GM11168 (cell line): ENCODE measurements around the gene ZNF106.

Experiments
- in situ Hi-C: fragments of 300-500 bp; cut with MboI; formaldehyde crosslinking; loops from one replicate; pipeline ENCODE4 v1.12.0; 2022; ENCODE audit warnings: low sequenced_read_pairs; ENCODE audit not compliant: unreplicated experiment

The ZNF106 gene

DNA sequence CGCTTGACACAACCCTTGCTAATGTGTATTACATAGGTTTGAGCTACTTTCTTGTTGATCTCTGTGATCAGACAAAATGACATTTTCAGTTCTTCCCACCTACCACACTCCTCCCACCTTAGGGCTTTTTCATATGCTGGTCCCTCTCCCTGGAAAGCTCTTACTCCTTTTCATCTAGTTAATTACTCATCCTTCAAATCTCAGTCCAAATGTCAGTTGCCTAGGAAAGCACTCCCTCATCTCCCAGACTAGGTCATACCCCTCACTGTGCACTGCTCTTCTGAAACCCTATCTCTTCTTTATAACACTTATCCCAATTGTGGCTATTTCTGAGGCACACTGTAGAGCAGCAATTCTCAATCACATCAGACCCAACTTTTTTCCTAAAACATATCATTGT, 7.3 kb downstream of the ZNF106 start:
- in situ Hi-C loops, result no loop called here

DNA sequence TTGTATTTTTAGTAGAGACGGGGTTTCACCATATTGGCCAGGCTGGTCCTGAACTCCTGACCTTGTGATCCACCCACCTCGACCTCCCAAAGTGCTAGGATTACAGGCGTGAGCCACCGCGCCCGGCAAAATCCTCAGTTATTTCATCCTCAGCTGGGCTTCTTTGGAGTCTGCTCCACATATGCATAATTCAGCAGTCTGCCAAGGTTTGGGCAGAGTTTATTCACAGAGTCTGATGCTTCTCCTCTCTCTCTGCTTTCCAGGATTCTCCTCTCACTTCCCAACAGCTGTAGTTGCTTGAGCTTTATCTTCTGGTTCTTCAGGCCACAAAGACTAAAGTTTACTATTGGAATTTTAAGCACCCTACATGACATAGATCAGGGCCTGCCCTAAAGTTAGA, 8.2 kb downstream of the ZNF106 start:
- in situ Hi-C loops, result no loop called here

DNA sequence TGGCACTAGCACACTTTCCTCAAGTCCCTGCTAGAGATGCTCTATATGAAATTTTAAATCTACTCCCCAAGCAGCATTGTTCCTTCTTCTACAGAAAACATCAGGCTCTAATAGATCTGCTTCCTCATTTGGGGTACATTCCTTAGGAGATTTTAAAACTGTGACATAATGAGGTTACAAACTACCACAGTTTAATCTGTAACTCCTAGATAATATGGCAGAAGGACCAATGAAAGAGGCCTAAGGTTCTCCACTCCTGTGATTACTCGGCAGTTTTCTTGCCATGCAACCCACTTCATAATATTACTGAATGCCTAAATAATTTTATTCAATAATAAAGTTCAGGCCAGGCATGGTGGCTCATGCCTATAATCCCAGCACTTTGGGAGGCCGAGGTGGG, 16.1 kb downstream of the ZNF106 start:
- in situ Hi-C loops, result no loop called here

DNA sequence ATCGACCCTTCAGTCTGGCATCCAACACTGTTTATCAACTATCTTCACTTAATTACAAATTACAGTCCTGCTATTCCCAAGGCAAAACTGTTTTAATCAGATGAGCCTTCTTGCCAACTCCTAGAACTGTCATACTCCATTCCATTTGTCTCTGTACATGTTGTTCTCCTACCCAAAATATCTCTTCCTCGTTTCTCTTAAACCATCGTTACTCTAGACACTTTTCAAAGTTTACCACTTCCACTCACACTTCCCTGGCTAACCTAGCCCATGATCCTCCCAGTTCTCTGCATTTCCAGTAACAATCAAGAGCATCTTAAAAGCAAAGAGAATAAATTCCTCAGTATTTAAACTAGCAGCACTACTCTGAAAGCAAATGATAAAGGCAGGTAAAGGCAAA, 19.9 kb downstream of the ZNF106 start:
- in situ Hi-C loops, result no loop called here

DNA sequence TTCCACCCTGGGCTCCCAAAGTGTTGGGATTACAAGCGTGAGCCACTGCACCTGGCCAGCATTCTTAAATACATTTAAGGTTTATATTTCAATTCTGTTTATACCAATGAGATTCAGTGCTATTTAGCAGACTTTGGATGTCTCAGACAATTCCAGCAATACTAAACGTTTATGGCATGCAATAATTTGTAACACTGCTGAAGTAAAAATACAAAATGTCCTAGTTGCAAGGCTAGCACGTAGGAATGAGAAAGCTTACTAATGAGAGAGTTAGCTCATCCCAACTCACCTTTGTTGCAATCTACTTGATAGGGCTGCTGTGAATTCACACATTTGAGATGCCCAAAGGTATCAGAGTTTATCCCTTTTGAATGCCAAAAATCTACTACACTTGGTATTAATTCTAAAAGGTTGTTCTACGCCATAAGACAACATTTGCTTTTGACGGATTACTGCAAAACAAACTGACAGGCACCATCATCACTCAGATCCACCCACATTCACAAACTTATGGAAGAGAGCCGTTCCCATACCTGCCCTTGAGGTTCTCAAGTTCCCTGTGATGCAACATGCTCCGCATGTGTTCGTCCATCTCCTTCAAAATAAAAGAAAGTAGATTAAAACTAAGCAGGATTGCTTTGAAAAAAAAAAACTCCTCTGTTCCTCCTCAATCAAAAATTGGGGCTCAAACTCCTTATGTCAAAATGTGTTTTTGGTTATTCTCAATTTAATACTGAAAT, 25.3 kb downstream of the ZNF106 start:
- in situ Hi-C loops, result no loop called here

DNA sequence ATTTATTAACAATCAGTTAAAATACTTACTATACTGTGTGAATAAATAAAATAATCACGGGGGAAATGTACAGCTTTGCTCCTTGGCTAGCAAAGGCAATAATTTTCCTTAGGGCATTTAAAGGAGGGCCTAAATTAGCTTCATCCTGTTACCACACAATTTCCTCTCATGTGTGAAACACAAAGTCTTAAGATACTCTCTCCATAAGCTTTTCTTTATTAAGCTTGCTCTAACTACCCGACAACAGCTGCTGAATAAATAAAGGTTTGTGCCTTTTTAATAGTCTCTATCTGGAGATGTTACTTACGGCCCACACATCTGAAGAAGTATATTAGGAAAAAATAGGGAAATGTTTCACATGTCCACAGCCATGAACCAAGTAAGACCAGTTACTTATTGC, 29.7 kb downstream of the ZNF106 start:
- in situ Hi-C loops, result no loop called here

DNA sequence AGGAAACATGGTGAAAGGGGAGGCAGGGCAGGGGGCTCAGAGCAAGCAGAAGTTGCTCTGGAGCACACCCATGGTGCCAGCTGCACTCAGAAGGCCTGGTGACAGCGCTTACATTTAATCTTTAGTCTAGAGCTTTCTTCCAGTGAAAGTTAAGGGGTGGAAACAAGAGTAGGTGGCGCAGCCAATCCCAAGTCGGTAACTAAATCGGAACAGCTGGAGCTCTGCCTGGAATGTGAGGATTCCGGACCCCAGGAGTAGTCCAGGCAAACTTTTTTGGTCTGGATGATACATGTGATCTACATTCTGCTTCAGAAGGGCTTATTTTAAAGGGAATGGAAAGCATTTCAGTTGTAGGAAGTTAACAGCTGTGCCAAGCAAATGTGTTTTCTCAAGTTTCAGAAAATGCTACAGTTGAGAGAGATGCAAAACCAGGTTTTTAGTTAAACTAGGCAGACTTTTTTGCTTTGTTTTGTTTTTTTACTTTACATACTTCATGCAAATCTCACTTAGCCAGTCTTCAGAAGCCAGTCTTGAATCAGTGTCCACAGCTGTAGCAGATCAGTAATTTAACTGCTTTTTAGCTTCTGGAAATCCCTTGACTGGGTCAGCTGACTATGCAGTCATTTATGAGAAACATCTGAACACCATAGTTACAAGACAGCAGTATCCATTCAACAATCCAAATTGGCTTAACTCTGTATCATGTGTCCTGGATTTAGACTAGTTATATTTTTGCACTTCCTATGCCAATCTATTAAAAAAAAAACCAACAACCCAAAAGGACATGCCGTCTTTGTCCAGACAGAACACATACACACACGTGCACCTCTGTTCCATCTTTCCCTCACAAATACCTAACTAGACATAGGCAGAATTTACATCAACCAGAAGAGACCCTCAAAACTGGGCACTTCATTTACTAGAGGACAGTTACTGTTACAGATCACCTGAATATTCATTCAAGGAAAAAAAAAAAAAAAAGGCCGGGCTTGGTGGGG, 33.2 kb downstream of the ZNF106 start:
- in situ Hi-C loops, result no loop called here

DNA sequence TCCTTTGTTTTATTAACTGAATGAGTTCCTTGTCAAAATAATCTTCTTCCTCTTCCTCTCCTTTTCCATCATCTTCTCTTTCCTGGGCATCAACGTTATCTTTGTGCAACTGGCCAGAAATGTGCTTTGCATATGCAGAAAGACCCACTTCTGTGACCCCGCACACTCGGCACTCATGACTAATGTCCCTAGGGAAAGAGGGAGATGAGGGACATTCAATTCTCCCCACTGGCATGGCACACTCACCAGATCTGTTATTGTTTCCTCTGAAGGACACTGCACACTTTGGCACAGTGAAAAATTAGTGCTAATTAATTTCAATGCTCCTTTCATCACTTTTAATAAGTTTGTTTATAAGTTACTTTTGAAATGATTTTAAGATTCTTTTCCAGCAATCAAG, 34.0 kb downstream of the ZNF106 start:
- in situ Hi-C loops, result no loop called here

DNA sequence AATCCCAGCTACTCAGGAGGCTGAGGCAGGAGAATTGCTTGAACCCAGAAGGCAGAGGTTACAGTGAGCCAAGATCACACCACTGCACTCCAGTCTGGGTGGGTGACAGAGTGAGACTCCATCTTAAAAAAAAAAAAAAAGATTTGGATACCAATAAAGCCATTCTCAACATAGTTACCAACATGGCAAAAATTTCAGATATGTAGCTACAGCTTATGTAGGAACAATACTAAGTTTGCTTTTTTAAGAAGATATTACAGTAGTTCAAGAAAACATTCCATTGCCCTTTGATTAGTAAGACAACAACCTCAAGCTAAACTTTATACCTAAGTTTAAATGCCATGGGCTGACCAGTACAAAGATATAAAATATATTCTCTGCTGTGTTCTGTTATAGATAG, 34.4 kb downstream of the ZNF106 start:
- in situ Hi-C loops, result no loop called here

DNA sequence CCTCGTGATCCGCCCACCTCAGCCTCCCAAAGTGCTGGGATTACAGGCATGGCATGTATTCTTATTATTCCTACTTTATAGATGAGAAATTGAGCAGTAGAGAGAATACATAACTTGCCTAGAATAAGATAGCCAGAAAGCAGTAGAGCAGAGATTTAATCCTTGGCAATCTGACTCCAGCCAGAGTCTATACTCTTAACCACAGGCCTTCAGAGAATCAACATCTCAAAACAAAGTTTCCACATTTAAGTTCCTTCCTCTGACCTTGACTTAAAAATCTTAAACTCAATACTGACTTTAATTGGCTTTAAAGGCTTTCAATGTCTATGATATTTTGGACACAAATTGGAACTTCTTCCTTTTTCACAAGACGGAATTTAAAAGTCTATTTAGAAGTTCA, 37.1 kb downstream of the ZNF106 start:
- in situ Hi-C loops, result no loop called here

DNA sequence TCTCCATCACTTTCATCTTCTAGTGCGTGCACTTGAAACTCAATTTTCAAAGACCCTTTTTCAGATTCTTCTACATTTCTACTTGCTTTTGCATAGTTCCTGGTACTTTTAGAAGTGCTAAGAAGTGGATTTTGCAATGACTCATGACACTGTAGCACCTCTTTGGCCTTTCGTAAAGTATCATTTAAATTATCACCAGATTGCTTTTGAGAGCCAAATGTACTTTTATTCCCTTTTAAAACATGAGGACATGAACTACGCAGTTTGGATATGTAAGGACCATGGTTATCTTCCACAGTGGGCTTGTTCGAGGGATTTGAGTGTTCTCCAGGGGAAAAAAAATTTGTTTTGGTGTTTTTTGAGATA, 40.5 kb downstream of the ZNF106 start:
- in situ Hi-C loops, result no loop called here

DNA sequence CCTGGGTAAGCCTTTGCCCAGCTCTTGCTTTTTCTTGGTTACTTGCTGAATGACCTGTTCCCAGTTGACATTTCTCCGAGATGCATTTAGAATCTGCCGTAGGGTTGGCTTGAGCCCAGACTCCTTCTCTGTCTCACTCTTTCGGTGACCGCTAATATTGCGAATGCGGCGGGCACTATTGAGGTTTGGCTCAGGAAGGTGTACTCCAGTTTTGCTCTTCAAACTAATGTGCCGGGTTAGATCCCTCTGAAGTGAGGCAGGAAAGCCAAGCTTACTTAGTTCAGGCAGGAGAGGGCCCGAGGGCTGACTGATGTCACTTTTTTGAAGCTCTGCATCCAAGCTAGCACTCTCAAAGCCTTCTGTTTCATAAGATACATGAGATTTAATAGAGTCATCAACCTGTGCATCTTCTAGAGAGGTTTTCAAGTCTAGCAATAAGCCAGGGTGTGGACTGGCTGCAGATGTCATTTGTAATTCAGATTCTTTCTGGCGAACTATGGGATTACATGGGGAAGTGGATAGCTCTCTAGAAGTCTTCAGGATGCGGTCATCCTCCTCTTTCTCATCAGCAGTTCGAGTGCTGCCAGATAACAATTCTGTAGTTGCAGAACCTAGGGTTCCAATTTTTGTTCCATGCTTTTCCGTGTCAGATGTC, 41.0 kb downstream of the ZNF106 start:
- in situ Hi-C loops, result no loop called here

DNA sequence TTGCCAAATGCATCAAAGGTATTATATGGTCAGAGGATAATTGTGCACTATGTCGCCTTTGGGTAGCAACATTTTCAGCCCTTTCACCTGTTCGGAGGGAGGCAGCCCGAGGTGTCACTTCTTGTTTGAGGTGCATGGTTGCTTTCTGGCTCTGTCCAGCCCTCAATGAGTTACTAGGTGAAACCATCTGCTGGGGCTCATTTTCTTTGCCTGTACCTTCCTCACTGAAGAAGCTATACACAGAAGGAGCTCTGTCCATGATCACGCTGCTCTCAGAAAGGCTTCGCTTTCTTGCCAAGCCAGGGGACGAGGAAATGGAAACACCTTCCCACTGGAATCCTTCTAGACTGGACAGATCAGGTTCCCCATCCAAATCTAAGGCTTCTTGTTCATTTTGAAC, 42.7 kb downstream of the ZNF106 start:
- in situ Hi-C loops, result no loop called here

DNA sequence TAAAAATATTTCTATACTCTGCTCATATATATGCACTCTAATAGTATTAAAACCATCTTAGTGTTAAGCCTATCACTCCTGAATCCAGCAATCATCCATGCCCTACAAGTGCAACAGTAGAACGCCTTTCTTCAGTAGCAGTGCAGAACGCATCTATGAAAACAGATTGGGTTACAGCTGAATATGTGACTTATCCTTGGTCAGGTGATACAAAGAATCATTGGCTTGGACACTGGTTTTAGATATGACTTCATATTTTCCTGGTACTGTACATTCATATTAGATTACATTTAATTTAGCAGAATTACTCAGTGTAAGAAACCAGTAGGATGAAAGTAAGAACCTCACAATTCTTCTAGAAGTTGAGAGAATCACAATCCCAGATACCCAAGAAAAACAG, 43.3 kb downstream of the ZNF106 start:
- in situ Hi-C loops, result no loop called here

DNA sequence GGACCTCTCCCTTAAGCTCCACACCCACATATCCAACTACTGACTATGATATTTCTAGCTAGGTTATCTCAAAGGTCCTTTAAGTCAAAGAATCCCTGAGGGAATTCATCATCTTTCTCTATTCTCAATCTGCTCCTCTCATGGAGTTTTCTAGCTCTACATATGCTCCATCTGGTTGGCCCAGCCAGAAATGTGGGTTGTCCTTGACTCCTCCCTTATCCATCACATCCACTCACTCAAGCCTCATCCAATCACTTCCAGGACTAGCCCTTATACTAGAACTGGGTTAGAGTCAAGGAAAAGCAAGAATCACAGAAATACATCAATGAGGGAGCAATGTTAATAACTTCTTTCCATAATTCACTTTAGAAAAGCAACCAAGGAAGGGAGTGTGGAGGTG, 45.4 kb downstream of the ZNF106 start:
- in situ Hi-C loops, result no loop called here

DNA sequence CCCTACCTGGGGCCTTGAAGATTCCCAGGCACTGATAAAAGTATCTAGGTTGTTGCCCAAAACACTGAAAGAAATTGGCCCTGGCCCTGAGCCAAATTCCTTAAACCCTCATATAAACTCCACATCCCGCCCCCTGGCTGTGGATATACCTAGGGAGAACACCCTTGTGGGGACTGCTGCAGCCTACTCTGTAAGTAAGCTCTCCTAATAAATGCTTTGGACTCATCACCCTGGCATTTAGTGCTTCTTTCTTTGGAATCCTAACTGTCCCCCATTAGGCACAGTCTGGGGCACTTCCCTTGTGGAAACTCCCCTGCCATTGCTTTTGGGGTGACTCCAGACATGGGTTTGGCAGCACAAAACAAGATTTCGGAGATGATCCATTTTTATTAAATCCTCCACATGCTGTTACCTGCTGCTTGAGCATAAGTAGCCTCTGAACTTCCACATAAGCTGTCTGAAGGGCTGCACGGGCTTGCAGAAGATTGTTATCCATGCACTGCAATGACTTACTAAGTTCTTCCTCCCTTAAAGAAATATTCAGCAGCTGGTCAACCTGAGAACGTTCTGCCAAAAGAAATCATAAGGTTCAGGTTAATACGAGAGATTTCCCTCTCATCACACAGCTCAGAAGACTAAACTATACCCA, 46.4 kb downstream of the ZNF106 start:
- in situ Hi-C loops, result no loop called here

DNA sequence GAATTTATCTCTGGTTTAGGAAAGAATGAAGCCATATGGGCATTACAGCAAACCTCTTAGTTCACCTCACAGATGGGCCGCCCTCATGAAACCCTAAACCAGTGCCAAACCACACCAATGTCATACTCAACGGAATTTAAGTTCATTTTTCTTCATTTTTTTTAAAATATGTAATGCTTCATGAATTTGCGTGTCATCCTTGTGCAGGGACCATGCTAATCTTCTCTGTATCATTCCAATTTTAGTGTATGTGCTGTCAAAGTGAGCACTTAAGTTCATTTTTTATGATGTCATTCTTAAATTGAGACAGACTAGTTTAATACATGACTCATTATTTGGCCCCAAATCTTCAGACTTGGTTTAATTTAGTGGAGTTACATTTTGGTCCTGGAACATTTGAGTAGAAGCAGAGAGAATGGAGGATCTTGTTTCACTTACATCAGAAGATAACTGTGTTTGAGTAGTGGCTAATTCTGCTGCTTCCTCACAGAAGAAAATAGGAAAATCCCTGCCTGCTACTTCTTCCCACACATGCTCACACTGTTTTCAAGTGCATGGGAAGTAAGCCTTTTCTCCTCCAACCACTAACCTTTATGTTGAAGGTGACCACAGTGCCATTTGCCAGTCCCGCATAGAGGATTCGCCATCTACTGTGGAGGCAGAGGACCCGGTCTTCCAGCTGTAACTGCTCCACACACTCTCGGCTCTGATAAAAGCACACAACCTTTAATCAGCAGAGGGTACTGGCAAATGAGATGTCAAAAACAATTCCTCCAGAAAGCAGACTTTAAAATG, 63.3 kb downstream of the ZNF106 start:
- in situ Hi-C loops, result no loop called here

DNA sequence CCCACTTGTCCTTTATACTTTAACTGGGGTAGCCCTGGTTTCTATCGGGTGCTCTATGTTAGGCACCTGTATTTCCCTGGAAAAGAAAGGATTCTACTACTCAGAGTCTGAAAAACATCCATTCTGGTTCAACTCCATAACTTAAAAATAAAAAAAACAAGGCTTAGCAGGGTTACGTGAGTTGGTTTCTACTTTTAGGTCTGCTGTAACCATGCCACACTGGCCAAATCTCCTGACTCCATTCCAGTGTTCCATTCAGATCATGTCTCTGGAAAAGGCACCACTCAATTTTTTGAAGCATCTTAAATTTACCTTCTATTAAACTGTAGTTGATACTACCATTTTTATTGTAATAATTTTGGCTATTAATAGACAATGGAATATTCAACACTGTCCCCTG, 69.6 kb downstream of the ZNF106 start:
- in situ Hi-C loops, result no loop called here

DNA sequence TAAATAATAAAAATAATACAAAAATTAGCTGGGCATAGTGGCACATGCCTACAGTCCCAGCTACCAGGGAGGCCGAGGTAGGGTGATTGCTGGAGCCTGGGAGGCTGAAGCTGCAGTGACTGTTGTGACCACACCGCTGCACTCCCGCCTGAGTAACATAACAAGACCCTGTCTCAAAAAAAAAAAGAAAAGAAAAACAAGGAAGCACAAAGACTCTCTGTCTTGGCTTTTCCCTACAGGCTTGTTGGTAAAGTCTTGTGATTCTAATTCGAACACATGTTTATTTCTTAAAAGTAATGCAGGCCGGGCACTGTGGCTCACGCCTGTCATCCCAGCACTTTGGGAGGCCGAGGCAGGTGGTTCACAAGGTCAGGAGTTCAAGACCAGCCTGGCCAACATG, 71.6 kb downstream of the ZNF106 start:
- in situ Hi-C loops, result no loop called here

DNA sequence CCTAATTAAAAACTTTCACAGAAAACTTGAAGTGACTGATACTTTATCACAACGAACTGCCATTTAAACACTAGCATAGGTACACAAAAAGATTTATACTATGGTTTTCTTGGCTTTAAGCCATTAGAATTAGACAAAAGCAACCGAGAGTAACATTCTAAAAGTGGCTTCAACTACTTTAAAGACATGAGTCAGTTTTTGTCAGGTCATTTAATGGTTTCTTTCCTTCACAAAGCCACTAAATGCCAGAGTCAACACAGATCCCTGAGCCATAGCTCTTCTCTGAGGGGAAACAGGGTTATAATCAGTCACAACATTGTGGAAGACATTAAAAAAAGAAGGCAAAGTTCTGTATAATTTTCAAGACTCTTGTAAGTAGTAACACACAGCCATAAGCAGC, 77.0 kb downstream of the ZNF106 start:
- in situ Hi-C loops, result no loop called here
